ENCODE results near the gene PHOX2B.

- TF ChIP-seq YY1 (IDR thresholded peaks at IDR 0.05; ENCODE audit: insufficient read depth, insufficient read length) (no peak), ZNF274 (IDR thresholded peaks at IDR 0.05; ENCODE audit: low read depth, low read length) (no peak)
Measured at GRCh38 chr4:41748571-41749475, at the start of gene PHOX2B.
